Stimulated activated naive CD8-positive, alpha-beta T cell treated with anti-CD3 and anti-CD28 coated beads, Interleukin-15, amount 100 ng/mL, for 72 hours (primary cell): Measurements from ENCODE around the gene TRPM4.
"Not testable (repeated sequence)": the region's sequence is repeated elsewhere in the genome, so short reads cannot be mapped to it uniquely, and the experiment has no call there.

Experiments
- ATAC-seq: fragments of 150-1000 bp; cut with Tn5 transposase; 2 replicates; pipeline ENCODE4 v1.10.0; 2021; ENCODE audit warnings: mild to moderate bottlenecking, moderate library complexity
- DNase-seq, 2 donors: peaks; one replicate each; pipeline ENCODE4 v3.0.0; 2021 to 2022
- H3K27ac Mint-ChIP-seq, 2 donors: one replicate each; pipeline ENCODE4 v1.8.0; 2022; ENCODE audit warnings: mild to moderate bottlenecking in 2 of 2, mixed read lengths in 2 of 2, moderate library complexity in 2 of 2
- H3K27me3 Mint-ChIP-seq: one replicate; pipeline ENCODE4 v1.8.0; 2022; ENCODE audit warnings: mixed read lengths
- H3K4me1 Mint-ChIP-seq: one replicate; pipeline ENCODE4 v1.8.0; 2022; ENCODE audit warnings: mild to moderate bottlenecking, mixed read lengths
- H3K4me3 Mint-ChIP-seq, 2 donors: one replicate each; pipeline ENCODE4 v1.8.0; 2022; ENCODE audit warnings: mild to moderate bottlenecking in 2 of 2, mixed read lengths in 2 of 2, moderate library complexity in 1 of 2
- H3K9me3 Mint-ChIP-seq, 2 donors: one replicate each; pipeline ENCODE4 v1.8.0; 2022; ENCODE audit warnings: mixed read lengths in 2 of 2

Gene TRPM4

GRCh38 chr19:49141352-49141751, 16.2 kb upstream of the TRPM4 start:
- Mint-ChIP-seq H3K4me1 (peaks cover 27% of the 10 kb centered on the region), H3K27me3 (peaks cover 28% of the 10 kb centered on the region), H3K4me3 (no peak overlapping the region), H3K9me3 (no peaks in the 10 kb centered on the region), H3K27ac (no peak overlapping the region)
- ATAC-seq (no peak), DNase-seq (no peak)

DNA sequence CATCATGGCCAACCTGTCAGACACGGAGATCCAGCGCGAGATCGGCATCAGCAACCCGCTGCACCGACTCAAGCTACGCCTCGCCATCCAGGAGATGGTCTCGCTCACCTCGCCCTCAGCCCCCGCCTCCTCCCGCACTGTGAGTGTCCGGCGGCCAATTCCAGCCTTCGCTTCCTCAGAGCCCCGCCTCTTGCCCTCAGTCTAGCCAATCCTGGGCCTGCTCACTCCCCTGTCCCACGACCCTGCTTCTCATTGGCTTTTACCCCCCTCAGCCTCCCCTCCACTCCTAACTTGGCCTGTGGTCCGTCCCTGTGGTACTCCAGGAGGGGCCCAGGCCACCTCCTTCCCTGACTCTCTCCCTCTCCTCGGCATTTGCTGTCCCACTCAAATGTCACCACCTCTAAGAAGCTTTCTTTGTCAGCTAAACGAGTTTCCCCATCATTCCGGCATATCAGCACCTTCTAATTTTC, 14.7 kb upstream of the TRPM4 start:
- peak; percentile 94 for ATAC-seq
- H3K27ac Mint-ChIP-seq: peak overlapping the region in 1 of 2 donors; percentile 70
- H3K4me3 Mint-ChIP-seq: peak overlapping the region; percentile 89
- DNase-seq: peak; percentile 72 to 83
- no peaks in the 10 kb centered on the region for H3K9me3 Mint-ChIP-seq
- peaks cover 44% of the 10 kb centered on the region for H3K27me3 Mint-ChIP-seq
- H3K4me1 Mint-ChIP-seq: peaks cover 29% of the 10 kb centered on the region

GRCh38 chr19:49145573-49146407, 11.8 kb upstream of the TRPM4 start:
- Mint-ChIP-seq H3K27ac (no peak overlapping the region), H3K4me3 (peak overlapping the region; percentile 47 to 77), H3K27me3 (peaks cover 73% of the 10 kb centered on the region), H3K9me3 (no peaks in the 10 kb centered on the region), H3K4me1 (peaks cover 54% of the 10 kb centered on the region)
- ATAC-seq: peak; percentile 70
- peak; percentile 81 for DNase-seq

GRCh38 chr19:49146408-49146770, 11.2 kb upstream of the TRPM4 start:
- Mint-ChIP-seq H3K27me3 (peaks cover 79% of the 10 kb centered on the region), H3K4me3 (peak overlapping the region; percentile 47 to 77), H3K4me1 (peaks cover 60% of the 10 kb centered on the region)
- not testable (repeated sequence) for DNase-seq, ATAC-seq, H3K9me3 Mint-ChIP-seq, H3K27ac Mint-ChIP-seq

DNA sequence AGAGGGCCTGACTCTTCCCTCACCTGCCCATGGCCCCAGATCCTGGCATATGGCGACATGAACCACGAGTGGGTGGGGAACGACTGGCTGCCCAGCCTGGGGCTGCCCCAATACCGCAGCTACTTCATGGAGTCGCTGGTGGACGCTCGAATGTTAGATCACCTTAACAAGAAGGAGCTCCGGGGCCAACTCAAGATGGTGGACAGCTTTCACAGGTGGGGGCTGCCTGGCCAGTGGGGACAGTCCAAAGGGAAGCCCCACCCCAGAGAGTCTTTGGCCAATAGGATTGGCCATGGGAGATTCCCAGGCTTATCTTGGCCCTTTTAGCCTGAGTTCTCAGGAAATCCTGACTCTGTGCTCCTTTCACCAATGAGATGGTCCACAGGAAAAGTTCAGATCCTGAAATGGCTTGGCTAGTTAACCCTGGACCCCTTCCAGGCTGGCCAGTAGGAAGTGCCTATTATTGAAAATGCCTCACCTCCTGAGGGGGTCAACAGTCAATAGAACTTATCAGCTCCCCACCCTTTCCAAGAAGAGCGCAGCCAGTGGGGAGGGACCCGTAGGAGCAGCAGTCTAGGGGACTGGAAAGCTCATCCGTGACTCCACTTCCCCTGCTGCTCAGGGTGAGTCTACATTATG, 9.4 kb upstream of the TRPM4 start:
- H3K27ac Mint-ChIP-seq: no peak overlapping the region
- no peaks in the 10 kb centered on the region for H3K9me3 Mint-ChIP-seq
- peaks cover 83% of the 10 kb centered on the region for H3K27me3 Mint-ChIP-seq
- peaks cover 53% of the 10 kb centered on the region for H3K4me1 Mint-ChIP-seq
- peak overlapping the region; percentile 55 to 69 for H3K4me3 Mint-ChIP-seq
- DNase-seq (no peak), ATAC-seq (no peak)

GRCh38 chr19:49148784-49149651, 8.6 kb upstream of the TRPM4 start:
- peak overlapping the region; percentile 84 to 92 for H3K4me3 Mint-ChIP-seq
- peaks cover 50% of the 10 kb centered on the region for H3K4me1 Mint-ChIP-seq
- H3K27me3 Mint-ChIP-seq: peaks cover 89% of the 10 kb centered on the region
- peak; percentile 51 for ATAC-seq
- peak overlapping the region in 1 of 2 donors; percentile 59 for H3K27ac Mint-ChIP-seq
- H3K9me3 Mint-ChIP-seq: peaks cover 0 to 4% of the 10 kb centered on the region in 2 donors
- DNase-seq: peak; percentile 86 to 87

GRCh38 chr19:49149652-49150105, 7.9 kb upstream of the TRPM4 start:
- Mint-ChIP-seq H3K27ac (no peak overlapping the region), H3K27me3 (peaks cover 96% of the 10 kb centered on the region), H3K4me1 (peaks cover 50% of the 10 kb centered on the region), H3K4me3 (peak overlapping the region; percentile 84 to 92), H3K9me3 (peaks cover 0 to 10% of the 10 kb centered on the region in 2 donors)
- ATAC-seq (no peak), DNase-seq (no peak)

- peak overlapping the region; percentile 84 to 92 for H3K4me3 Mint-ChIP-seq
- DNase-seq: peak; percentile 52 to 55
- peaks cover 0 to 13% of the 10 kb centered on the region in 2 donors for H3K9me3 Mint-ChIP-seq
- peak overlapping the region in 1 of 2 donors; percentile 46 for H3K27ac Mint-ChIP-seq
- H3K4me1 Mint-ChIP-seq: peaks cover 49% of the 10 kb centered on the region
- ATAC-seq: peak; percentile 41
- H3K27me3 Mint-ChIP-seq: peaks cover 100% of the 10 kb centered on the region
Observed at GRCh38 chr19:49150106-49150943, 7.3 kb upstream of the TRPM4 start.

DNA sequence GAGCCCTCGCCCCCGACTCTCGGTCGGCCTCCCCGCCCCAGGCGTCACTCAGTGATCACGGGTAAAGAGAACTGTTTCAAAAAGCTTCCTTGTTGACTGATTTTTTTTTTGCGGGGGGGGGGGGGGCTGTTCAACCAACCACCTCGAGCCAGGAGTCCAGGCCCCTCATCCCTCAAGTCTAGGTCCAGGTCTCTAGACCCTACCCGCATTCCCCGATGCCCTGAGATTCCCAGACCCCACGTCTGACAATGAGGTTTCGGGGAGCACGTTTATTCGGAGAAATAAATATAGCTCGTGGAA, 6.7 kb upstream of the TRPM4 start:
- H3K27me3 Mint-ChIP-seq: peaks cover 100% of the 10 kb centered on the region
- DNase-seq (no peak), ATAC-seq (no peak)
- H3K27ac Mint-ChIP-seq: no peak overlapping the region
- peak overlapping the region; percentile 84 to 92 for H3K4me3 Mint-ChIP-seq
- peaks cover 43% of the 10 kb centered on the region for H3K4me1 Mint-ChIP-seq
- H3K9me3 Mint-ChIP-seq: peaks cover 0 to 13% of the 10 kb centered on the region in 2 donors

- no peak for ATAC-seq
- Mint-ChIP-seq H3K9me3 (peaks cover 0 to 13% of the 10 kb centered on the region in 2 donors), H3K4me3 (peak overlapping the region; percentile 68 to 92), H3K4me1 (peaks cover 37% of the 10 kb centered on the region), H3K27ac (no peak overlapping the region), H3K27me3 (peaks cover 100% of the 10 kb centered on the region)
- peak in 1 of 2 donors; percentile 42 for DNase-seq
Observed at GRCh38 chr19:49151267-49152118, 6.1 kb upstream of the TRPM4 start.

GRCh38 chr19:49152119-49152550, 5.5 kb upstream of the TRPM4 start:
- Mint-ChIP-seq H3K27ac (no peak overlapping the region), H3K27me3 (peaks cover 100% of the 10 kb centered on the region), H3K4me1 (peaks cover 37% of the 10 kb centered on the region), H3K9me3 (peaks cover 0 to 13% of the 10 kb centered on the region in 2 donors), H3K4me3 (no peak overlapping the region)
- DNase-seq: no peak
- ATAC-seq: peak; percentile 9

DNA sequence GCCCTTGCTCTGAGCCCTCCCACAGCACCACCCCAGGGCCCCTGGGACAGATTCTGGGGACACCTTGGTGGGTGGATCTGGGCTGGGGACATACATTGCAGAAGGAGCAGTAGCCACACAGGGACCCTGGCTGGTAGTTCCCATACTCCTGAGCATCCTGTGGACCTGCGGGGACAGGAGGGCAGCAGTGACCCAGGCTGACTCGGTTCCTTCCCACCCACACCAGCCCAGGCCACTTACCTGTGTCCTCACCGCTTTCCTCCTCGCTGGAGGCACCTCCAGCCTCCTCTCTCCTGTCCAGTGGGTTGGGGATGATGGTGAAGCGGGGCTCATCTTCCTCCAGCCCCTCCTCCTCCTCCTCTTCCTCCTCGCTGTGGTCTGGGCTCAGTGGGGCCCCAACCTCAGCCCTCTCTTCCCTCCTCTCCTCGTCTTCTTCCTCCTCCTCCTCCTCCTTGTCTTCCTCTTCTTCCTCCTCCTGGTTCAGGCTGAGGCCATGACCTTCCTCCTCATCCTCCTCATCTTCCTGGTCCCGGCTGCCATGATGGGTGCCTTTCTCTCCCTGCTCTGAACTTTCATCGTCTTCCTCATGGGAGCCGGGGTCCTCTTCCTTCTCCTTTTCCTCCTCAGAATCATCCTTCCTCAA, 4.3 kb upstream of the TRPM4 start:
- H3K27ac Mint-ChIP-seq: no peak overlapping the region
- peaks cover 0 to 13% of the 10 kb centered on the region in 2 donors for H3K9me3 Mint-ChIP-seq
- H3K4me3 Mint-ChIP-seq: no peak overlapping the region
- peaks cover 100% of the 10 kb centered on the region for H3K27me3 Mint-ChIP-seq
- ATAC-seq (no peak), DNase-seq (no peak)
- H3K4me1 Mint-ChIP-seq: peaks cover 39% of the 10 kb centered on the region

GRCh38 chr19:49154279-49154678, 3.3 kb upstream of the TRPM4 start:
- no peak overlapping the region for H3K27ac Mint-ChIP-seq
- peaks cover 33% of the 10 kb centered on the region for H3K4me1 Mint-ChIP-seq
- peaks cover 0 to 13% of the 10 kb centered on the region in 2 donors for H3K9me3 Mint-ChIP-seq
- no peak overlapping the region for H3K4me3 Mint-ChIP-seq
- ATAC-seq: no peak
- H3K27me3 Mint-ChIP-seq: peaks cover 100% of the 10 kb centered on the region
- DNase-seq: no peak
